Ovary (tissue), 9 donors: ENCODE data around the gene RAB42. TPM values are rescaled to one million over a fixed set of nuclear protein-coding genes. Genes with fewer than 3 reads are reported as not detected.
A peak's percentile ranks its signal among the peaks of the same experiment; 100 is the strongest.

Source experiments
- DNase-seq, 5 donors: peaks; one replicate each; pipeline ENCODE4 v3.0.0-alpha.2; 2019 to 2020
- H3K27ac ChIP-seq, 2 donors: fragments of 200-600 bp; one replicate each; pipeline versions ENCODE4 v1.5.1 to v1.8.0; 2019 to 2022
- H3K27me3 ChIP-seq: fragments of 200-600 bp; one replicate; pipeline ENCODE4 v1.8.0; 2022
- H3K36me3 ChIP-seq: fragments of 200-600 bp; sonication (generic); one replicate; pipeline ENCODE4 v1.5.1; 2019
- H3K4me1 ChIP-seq: one replicate; pipeline ENCODE4 v1.8.1; 2013; ENCODE audit warnings: mild to moderate bottlenecking, moderate library complexity; ENCODE audit not compliant: insufficient read depth
- H3K4me3 ChIP-seq: fragments of 200-600 bp; sonication (generic); one replicate; pipeline ENCODE4 v1.5.1; 2017
- H3K9me3 ChIP-seq, 2 donors: fragments of 200-600 bp in 1 of 2; sonication (generic) in 1 of 2; one replicate each; pipeline versions ENCODE4 v1.5.1 to v1.8.1; 2013 to 2019; ENCODE audit warnings: mild to moderate bottlenecking in 1 of 2, moderate library complexity in 1 of 2
- EP300 ChIP-seq: sonication (generic); formaldehyde crosslinking; IDR thresholded peaks from one replicate; pipeline ENCODE4 v1.6.1; 2017; ENCODE audit warnings: antibody characterized with exemption
- POLR2A ChIP-seq: fragments of 450-650 bp; IDR thresholded peaks from one replicate; pipeline ENCODE4 v1.6.1; 2017; ENCODE audit warnings: antibody characterized with exemption, mild to moderate bottlenecking, moderate library complexity
- WGBS, 3 donors: extraction: QIAGEN DNeasy Blood & Tissue Kit in 1 of 3; methylation state at CpG; one replicate each; pipeline versions ENCODE4 v1.1.5 to v1.1.7; 2013 to 2017; 5-methylcytosine and 5-hydroxymethylcytosine counted together
- intact Hi-C, 4 donors: fragments of 100-400 bp; cut with DNase I; formaldehyde crosslinking; loops; one replicate each; pipeline versions ENCODE4 v1.11.0 to v1.15.1; 2022 to 2023
- polyA plus RNA-seq, 2 donors: library from polyadenylated mRNA; stranded (reverse); fragments of 200-250 nt in 1 of 2; fragments of 350-450 nt in 1 of 2; fragmentation: Illumina TruSeq in 1 of 2; extraction: RNeasy Lipid Tissue Mini Kit (QIAGEN cat#74804) in 1 of 2; gene quantifications; one replicate each; pipeline ENCODE4 v1.2.3, GENCODE V29; 2013 to 2014
- total RNA-seq, 7 donors: library from RNA; depleted of rRNA in 2 of 7; stranded (reverse); fragments of >200 nt in 2 of 7; fragmentation: NEBNext Ultra II Directional in 3 of 7; extraction: Animal tissue kit (Norgen Biotek cat#: 25700) in 3 of 7; gene quantifications; one replicate each; pipeline versions ENCODE4 v1.1.0 to v1.2.4, GENCODE V29; 2016 to 2023
- TF ChIP-seq, protein P1 (sequence below), 3 donors: fragments of 450-650 bp in 2 of 3; fragments of 200-600 bp in 1 of 3; IDR thresholded peaks; one replicate each; pipeline versions ENCODE4 v1.5.1 to v1.8.0; 2016 to 2022; ENCODE audit warnings: antibody characterized with exemption in 3 of 3, mild to moderate bottlenecking in 1 of 3
- donor health status: DM: no; HTN: no; CAD: no; lungs with moderate emphysema.
- donor health status: DM: no; HTN: no; CAD: no.
- donor health status: Bipolar disorder and iron deficiency.
- donor health status: DM: yes; HTN: yes; CAD: no.
- donor health status: DM: no; HTN: no; CAD: no.
- donor health status: DM: yes; HTN: yes; CAD: no.

Gene RAB42
- total and polyA plus RNA-seq, 9 donors, result 0.36 to 4.2 (median 0.89) TPM; not detected in 1

DNA sequence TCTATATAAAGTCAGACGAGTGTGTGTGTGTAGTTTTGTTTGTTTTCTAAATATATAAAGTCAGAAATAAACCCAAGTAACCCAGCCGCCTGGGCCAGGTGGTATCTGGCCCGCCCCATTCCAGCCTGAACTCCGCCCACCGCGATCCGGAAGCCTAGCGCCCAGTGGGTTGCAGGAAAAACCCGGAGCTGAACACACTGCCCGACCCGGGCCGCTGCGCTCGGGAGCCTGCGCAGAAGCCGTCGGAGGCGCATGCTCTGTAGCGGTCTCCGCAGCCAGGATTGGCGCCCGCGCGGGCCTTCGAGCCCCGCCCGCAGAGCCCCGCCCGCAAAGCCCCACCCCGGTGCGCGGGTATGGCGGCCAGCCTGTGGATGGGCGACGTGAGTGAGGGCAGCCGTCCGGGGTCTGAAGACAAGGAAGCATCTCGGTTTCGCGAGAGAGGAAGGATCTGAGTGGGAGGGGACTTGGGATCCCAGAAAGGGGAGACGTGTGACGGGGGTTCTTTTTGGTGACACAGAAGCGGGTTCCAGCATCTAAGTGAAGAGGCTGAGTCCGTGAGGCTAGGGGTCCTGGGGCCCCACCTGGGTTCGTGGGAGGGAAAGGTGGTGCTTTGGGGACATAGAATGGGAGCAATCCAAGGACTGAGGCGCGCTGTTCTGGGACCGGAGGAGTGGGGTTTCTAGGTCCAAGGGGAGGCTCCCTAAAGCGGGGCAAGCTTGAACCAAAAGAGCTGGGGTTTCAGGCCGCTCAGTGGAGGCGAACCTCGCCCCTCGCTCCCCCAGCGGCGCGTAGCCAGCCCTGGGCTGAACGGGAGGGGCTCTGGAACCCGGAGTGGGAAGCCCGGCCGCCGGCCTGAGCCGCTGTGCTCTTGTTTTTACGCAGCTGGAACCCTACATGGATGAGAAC, 39.1 kb upstream of the RAB42 start, which contains the start of gene TRNAU1AP:
Gene TRNAU1AP, plus strand, starts transcription at position 328 of the 906 bp plus-strand sequence. Its CDS starts 26 bp downstream, at position 354.
- 0% methylated on average over 60 to 63 of the region's 63 CpGs for WGBS, 3 donors
- intact Hi-C loops, result no loop called here
- H3K27me3 ChIP-seq, result no peaks in the 10 kb centered on the region
- H3K27ac ChIP-seq, result peak within 1 kb of the TSS; percentile 40 to 84
- H3K36me3 ChIP-seq, result no peaks in the 10 kb centered on the region
- no peaks in the 10 kb centered on the region for H3K9me3 ChIP-seq
- no peak for TF ChIP-seq EP300
- TF ChIP-seq, protein P1, sequence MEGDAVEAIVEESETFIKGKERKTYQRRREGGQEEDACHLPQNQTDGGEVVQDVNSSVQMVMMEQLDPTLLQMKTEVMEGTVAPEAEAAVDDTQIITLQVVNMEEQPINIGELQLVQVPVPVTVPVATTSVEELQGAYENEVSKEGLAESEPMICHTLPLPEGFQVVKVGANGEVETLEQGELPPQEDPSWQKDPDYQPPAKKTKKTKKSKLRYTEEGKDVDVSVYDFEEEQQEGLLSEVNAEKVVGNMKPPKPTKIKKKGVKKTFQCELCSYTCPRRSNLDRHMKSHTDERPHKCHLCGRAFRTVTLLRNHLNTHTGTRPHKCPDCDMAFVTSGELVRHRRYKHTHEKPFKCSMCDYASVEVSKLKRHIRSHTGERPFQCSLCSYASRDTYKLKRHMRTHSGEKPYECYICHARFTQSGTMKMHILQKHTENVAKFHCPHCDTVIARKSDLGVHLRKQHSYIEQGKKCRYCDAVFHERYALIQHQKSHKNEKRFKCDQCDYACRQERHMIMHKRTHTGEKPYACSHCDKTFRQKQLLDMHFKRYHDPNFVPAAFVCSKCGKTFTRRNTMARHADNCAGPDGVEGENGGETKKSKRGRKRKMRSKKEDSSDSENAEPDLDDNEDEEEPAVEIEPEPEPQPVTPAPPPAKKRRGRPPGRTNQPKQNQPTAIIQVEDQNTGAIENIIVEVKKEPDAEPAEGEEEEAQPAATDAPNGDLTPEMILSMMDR (IDR thresholded peaks at IDR 0.05), result peak in 1 of 3 donors; percentile 24
- TF ChIP-seq POLR2A, result peak; percentile 84
- peak; percentile 96 to 98 (median 97) for DNase-seq
- peak within 1 kb of the TSS; percentile 73 for H3K4me3 ChIP-seq
- no peaks in the 10 kb centered on the region for H3K4me1 ChIP-seq

DNA sequence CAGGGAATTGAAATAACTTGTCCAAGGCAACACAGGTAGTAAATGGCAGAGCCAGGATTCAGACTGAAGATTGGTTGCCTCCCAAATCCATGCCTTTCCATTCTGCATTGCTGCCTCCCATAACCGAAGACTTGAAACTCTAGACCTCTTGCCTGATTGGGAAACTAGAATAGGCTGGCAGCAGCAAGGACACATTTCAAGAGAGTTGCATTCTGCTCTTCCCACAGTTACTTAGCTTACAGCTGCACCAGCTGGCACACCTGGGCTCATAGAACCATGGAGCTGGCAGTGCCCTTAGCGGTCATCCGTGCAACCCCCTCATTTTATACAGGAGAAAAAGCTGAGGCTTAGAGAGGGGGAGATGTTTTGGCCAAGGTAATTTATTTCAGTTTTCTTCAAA, 31.2 kb upstream of the RAB42 start:
- TF ChIP-seq, protein P1 (IDR thresholded peaks at IDR 0.05), result no peak
- TF ChIP-seq EP300 (no peak), POLR2A (no peak)
- H3K4me3 ChIP-seq, result no peak overlapping the region
- H3K4me1 ChIP-seq, result no peaks in the 10 kb centered on the region
- H3K27ac ChIP-seq, result no peak overlapping the region
- 89 to 95% (median 92%) methylated on average over 3 of the region's 3 CpGs for WGBS, 3 donors
- no peaks in the 10 kb centered on the region for H3K36me3 ChIP-seq
- intact Hi-C loops, result no loop called here
- no peak for DNase-seq
- no peaks in the 10 kb centered on the region for H3K9me3 ChIP-seq
- H3K27me3 ChIP-seq, result no peaks in the 10 kb centered on the region

DNA sequence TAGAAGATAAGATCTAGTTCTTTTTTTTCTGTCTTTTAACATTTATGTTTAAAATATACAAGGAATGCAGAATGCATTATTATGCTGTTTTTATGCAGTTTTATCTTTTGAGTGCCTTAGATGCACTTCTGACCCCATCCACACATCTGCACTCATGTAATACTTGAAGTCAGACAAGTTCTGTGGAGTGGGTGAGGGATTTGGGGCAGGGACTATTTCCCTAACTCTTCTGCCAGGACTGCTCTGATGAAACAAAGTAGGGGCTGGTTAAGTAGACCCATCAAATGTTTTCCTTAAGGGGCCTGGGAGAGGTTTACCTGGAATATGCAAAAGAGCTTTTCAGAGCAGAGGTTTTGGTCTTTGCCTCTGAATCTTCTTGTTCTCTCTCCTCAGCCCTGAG, 27.8 kb upstream of the RAB42 start:
- intact Hi-C loops, result no loop called here
- Histone ChIP-seq H3K27me3 (no peaks in the 10 kb centered on the region), H3K4me1 (no peaks in the 10 kb centered on the region), H3K36me3 (no peaks in the 10 kb centered on the region), H3K4me3 (no peak overlapping the region), H3K9me3 (no peaks in the 10 kb centered on the region), H3K27ac (no peak overlapping the region)
- TF ChIP-seq EP300, result no peak
- TF ChIP-seq POLR2A, result no peak
- TF ChIP-seq, protein P1 (IDR thresholded peaks at IDR 0.05), result no peak
- DNase-seq, result no peak

DNA sequence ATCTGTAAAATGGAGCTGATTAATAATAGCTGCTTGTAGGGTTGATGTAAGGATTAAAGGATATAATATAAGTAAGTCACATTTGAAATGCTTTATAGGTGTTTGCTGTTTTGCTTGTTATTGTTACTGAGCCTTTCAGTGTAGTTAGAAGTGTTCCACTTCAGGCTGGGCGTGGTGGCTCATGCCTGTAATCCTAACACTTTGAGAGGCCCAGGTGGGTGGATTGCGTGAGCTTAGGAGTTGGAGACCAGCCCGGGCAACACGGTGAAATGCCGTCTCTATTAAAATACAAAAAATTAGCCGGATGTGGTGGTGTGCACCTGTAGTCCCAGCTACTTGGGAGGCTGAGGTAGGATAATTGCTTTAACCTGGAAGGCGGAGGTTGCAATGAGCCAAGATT, 27.0 kb upstream of the RAB42 start:
- TF ChIP-seq, protein P1 (IDR thresholded peaks at IDR 0.05), result no peak
- TF ChIP-seq EP300, result no peak
- no peak for TF ChIP-seq POLR2A
- no peak for DNase-seq
- no peak overlapping the region for H3K4me3 ChIP-seq
- H3K27me3 ChIP-seq, result no peaks in the 10 kb centered on the region
- H3K4me1 ChIP-seq, result no peaks in the 10 kb centered on the region
- intact Hi-C loops, result no loop called here
- H3K27ac ChIP-seq, result no peak overlapping the region
- 97% methylated on average over 7 of the region's 7 CpGs for WGBS, 3 donors
- H3K36me3 ChIP-seq, result no peaks in the 10 kb centered on the region
- H3K9me3 ChIP-seq, result no peaks in the 10 kb centered on the region
